ENCODE results near the gene CROCC2.
A peak's percentile ranks its signal among the peaks of the same experiment; 100 is the strongest.

The CROCC2 gene

DNA sequence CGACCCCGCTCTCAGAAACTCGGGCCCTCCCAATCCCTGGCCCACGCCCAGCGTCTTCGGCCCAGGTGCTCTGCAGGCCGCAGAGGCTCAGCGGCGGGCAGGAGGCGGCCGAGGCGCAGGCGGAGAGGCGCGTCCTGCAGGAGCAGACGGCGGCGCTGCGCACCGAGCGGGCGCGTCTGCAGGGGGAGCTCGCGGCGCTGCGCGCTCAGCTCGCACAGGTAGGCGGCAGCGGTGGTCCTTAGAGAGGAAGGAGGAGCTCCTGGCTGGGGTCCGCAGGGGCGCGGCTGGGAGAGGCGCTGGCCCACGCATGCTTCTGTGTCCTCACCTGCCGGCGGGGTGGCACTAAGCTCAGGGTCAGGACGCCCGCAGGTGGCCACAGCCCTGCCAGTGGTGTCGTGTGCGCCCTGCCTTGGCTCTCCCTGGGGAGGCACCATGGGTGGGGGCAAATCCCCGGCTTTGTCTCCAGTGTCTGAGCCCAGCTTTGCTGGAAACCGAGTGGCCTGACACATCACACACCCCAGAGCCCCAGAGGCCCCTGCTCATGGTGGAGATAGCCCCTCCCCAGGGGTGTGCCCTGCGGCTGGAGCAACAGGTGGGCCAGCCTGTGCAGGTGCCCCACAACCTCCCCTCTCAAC lies 77.3 kb downstream of the CROCC2 start:
- Histone ChIP-seq H3K4me3 (ENCODE audit: low read depth, low read length) (no peak overlapping the region), H3K36me3 (ENCODE audit: control insufficient read depth, insufficient read depth, low read length) (no peaks in the 10 kb centered on the region), H3K9me3 (ENCODE audit: control insufficient read depth, low read length) (no peaks in the 10 kb centered on the region), H3K79me2 (no peaks in the 10 kb centered on the region), H3K4me1 (no peaks in the 10 kb centered on the region), H3K27ac (no peak overlapping the region), H2AFZ (peak overlapping the region; percentile 2), H3K9ac (no peak overlapping the region), H3K4me2 (ENCODE audit: low read length) (peak overlapping the region; percentile 18), H3K27me3 (ENCODE audit: control insufficient read depth, insufficient read depth, low read length) (no peaks in the 10 kb centered on the region)
- TF ChIP-seq, protein P1, sequence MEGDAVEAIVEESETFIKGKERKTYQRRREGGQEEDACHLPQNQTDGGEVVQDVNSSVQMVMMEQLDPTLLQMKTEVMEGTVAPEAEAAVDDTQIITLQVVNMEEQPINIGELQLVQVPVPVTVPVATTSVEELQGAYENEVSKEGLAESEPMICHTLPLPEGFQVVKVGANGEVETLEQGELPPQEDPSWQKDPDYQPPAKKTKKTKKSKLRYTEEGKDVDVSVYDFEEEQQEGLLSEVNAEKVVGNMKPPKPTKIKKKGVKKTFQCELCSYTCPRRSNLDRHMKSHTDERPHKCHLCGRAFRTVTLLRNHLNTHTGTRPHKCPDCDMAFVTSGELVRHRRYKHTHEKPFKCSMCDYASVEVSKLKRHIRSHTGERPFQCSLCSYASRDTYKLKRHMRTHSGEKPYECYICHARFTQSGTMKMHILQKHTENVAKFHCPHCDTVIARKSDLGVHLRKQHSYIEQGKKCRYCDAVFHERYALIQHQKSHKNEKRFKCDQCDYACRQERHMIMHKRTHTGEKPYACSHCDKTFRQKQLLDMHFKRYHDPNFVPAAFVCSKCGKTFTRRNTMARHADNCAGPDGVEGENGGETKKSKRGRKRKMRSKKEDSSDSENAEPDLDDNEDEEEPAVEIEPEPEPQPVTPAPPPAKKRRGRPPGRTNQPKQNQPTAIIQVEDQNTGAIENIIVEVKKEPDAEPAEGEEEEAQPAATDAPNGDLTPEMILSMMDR (IDR thresholded peaks at IDR 0.05): peak; percentile 73

DNA sequence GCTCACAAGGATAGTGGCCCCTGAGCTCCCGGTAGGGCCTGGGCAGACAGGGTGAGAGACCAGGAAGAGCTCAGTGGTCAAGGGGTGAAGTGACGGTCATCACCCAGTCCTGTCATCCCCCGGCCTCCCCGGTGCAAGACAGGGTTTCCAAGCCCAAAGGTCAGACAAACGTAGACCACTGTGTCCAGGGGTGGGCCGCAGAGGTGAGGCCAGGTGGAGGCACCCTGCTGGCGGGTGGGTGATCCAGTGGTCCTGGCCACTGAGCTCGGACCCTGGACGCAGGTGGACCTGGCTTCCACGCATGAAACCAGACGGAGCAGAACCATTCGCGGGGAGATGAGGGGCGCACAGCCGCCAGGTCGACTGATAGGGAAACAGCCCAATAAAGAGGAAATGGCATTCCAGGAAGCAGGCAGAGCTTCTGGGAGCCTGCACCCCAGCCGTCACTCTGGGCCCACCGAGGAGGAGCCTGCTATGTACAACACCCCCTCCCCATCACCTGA lies 77.9 kb downstream of the CROCC2 start:
- no peaks in the 10 kb centered on the region for H3K4me1 ChIP-seq
- no peak overlapping the region for H3K4me3 ChIP-seq (ENCODE audit: low read depth, low read length)
- no peak overlapping the region for H2AFZ ChIP-seq
- no peaks in the 10 kb centered on the region for H3K27me3 ChIP-seq (ENCODE audit: control insufficient read depth, insufficient read depth, low read length)
- H3K4me2 ChIP-seq (ENCODE audit: low read length): no peak overlapping the region
- no peak overlapping the region for H3K9ac ChIP-seq
- TF ChIP-seq, protein P1 (IDR thresholded peaks at IDR 0.05): no peak
- H3K79me2 ChIP-seq: no peaks in the 10 kb centered on the region
- H3K9me3 ChIP-seq (ENCODE audit: control insufficient read depth, low read length): no peaks in the 10 kb centered on the region
- H3K36me3 ChIP-seq (ENCODE audit: control insufficient read depth, insufficient read depth, low read length): no peaks in the 10 kb centered on the region
- H3K27ac ChIP-seq: no peak overlapping the region

DNA sequence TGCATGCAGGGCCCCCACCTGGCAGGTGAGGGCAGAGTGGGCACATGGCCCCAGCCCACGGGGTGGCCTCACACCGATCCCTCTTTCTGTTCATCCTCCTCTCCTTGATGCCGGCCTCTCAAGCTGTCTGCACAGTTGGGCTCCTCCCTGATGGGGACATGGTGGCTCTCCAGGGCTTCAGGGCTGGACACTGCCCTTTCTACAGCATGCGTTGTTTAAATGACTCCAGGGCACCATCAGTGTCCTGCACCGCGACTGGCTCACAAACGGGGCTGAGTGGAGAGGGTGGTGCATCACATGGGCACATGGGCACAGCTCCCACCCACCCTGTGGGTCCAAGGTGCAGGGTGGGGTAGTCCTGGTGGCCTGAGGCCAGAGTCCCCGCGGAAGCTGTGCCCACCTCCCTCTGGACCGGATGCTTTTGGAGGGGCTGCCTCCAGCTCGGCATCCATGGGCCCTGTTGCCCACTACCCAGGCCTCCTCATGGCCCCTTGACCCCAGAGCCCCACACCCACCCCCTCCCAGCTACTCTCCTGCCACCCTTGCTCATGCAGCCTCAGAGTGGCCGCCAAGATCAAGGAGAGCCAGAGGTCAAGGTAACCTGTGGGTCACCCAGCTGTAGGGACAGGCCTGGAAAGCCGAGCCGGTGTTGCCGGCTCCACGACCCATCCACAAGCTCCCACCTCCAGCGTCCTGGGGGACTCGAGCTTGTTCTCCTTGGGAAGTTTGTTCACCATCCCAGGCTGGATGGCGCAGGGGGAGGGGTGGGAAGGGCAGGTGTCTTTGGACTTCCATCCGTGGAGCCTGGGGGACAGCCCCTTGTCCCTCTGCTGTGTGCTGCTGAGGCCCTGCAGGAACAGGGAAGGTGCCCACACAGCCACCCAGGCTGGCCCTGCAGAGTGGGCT lies 80.0 kb downstream of the CROCC2 start:
- H3K4me1 ChIP-seq: no peaks in the 10 kb centered on the region
- H3K9me3 ChIP-seq (ENCODE audit: control insufficient read depth, low read length): no peaks in the 10 kb centered on the region
- H3K36me3 ChIP-seq (ENCODE audit: control insufficient read depth, insufficient read depth, low read length): no peaks in the 10 kb centered on the region
- no peaks in the 10 kb centered on the region for H3K27me3 ChIP-seq (ENCODE audit: control insufficient read depth, insufficient read depth, low read length)
- H3K79me2 ChIP-seq: no peaks in the 10 kb centered on the region
- TF ChIP-seq, protein P1 (IDR thresholded peaks at IDR 0.05): no peak
- H2AFZ ChIP-seq: no peak overlapping the region
- no peak overlapping the region for H3K27ac ChIP-seq
- no peak overlapping the region for H3K4me3 ChIP-seq (ENCODE audit: low read depth, low read length)
- no peak overlapping the region for H3K9ac ChIP-seq
- no peak overlapping the region for H3K4me2 ChIP-seq (ENCODE audit: low read length)

DNA sequence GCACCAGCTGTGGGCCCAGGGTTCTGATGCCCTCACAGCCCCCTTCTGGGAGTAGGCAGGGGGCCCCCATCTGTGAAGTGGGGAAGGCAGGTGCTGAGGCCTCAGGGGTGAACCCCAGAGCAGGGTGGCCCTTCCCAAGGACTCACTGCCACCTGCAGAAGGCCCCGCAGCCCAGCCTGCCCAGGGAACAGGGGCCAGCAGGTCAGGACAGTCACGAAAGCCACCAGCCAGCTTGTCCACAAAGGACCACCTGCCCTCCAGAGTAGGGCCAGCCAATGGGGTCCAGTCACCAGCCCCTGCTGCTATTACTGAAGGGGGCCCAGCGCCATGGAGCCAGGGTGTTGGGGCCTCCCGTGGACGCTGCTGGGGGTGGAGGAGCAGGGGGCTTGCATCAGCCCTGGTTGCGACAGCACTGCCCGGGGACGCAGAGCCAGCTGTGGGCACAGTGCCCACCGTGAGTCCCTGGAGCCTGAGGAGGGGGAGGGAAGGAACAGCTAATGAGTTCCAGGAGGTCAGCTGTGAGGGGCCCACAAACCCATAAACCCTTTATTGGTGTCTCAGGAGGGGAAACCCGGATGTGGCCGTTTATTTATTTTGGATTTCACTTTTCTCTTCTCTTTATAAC lies 80.8 kb downstream of the CROCC2 start:
- Histone ChIP-seq H3K27ac (no peak overlapping the region), H3K9me3 (ENCODE audit: control insufficient read depth, low read length) (no peaks in the 10 kb centered on the region), H3K9ac (no peak overlapping the region), H3K4me3 (ENCODE audit: low read depth, low read length) (no peak overlapping the region), H2AFZ (no peak overlapping the region), H3K4me2 (ENCODE audit: low read length) (no peak overlapping the region), H3K79me2 (no peaks in the 10 kb centered on the region), H3K4me1 (no peaks in the 10 kb centered on the region), H3K36me3 (ENCODE audit: control insufficient read depth, insufficient read depth, low read length) (no peaks in the 10 kb centered on the region), H3K27me3 (ENCODE audit: control insufficient read depth, insufficient read depth, low read length) (no peaks in the 10 kb centered on the region)
- TF ChIP-seq, protein P1 (IDR thresholded peaks at IDR 0.05): no peak

All from parathyroid adenoma (tissue), 2 donors.